ENCODE data around the gene PAGR1.

GRCh38 chr16:29790949-29791844 is 24.8 kb upstream of the PAGR1 start:
- TF ChIP-seq CTCF (IDR thresholded peaks at IDR 0.05; ENCODE audit: poor library complexity) (no peak), EZH2 (IDR thresholded peaks at IDR 0.05; ENCODE audit: borderline replicate concordance) (no peak), EZH2phosphoT487 (IDR thresholded peaks at IDR 0.05; ENCODE audit: low read depth, severe bottlenecking, unreplicated experiment) (no peak)
